OCI-LY1 (cell line): ENCODE data around the gene FHL1.

Experiments
- H2AFZ ChIP-seq: fragments of 200-600 bp; sonication (generic), shearing (Covaris generic); 2 replicates; pipeline ENCODE4 v1.6.0; 2014; ENCODE audit warnings: antibody characterized with exemption, mild to moderate bottlenecking, low read length
- H3F3A ChIP-seq: fragments of 200-600 bp; sonication (generic), shearing (Covaris generic); 2 replicates; pipeline ENCODE4 v1.6.0; 2014; ENCODE audit warnings: mild to moderate bottlenecking, antibody characterized with exemption, low read length, moderate library complexity; ENCODE audit not compliant: insufficient read depth
- H3K27ac ChIP-seq: fragments of 200-600 bp; sonication (generic); 2 replicates; pipeline ENCODE4 v1.5.1; 2014; ENCODE audit warnings: low read length, mixed run types, mild to moderate bottlenecking, low read depth; ENCODE audit not compliant: poor library complexity, severe bottlenecking
- H3K27me3 ChIP-seq: fragments of 200-600 bp; sonication (generic); 2 replicates; pipeline ENCODE4 v1.6.0; 2014; ENCODE audit warnings: antibody characterized with exemption, mild to moderate bottlenecking, low read length, moderate library complexity; ENCODE audit not compliant: insufficient read depth
- H3K36me3 ChIP-seq: fragments of 200-600 bp; sonication (generic); 2 replicates; pipeline ENCODE4 v1.6.1; 2014; ENCODE audit warnings: mild to moderate bottlenecking, antibody characterized with exemption, low read length, moderate library complexity, mixed read lengths; ENCODE audit not compliant: insufficient read depth
- H3K4me1 ChIP-seq: fragments of 200-600 bp; sonication (generic); 2 replicates; pipeline ENCODE4 v1.5.1; 2014; ENCODE audit warnings: mild to moderate bottlenecking, low read length, moderate library complexity; ENCODE audit not compliant: insufficient read depth, severe bottlenecking
- H3K4me2 ChIP-seq: fragments of 200-600 bp; sonication (generic), shearing (Covaris generic); 2 replicates; pipeline ENCODE4 v1.6.1; 2014; ENCODE audit warnings: low read length
- H3K4me3 ChIP-seq: fragments of 200-600 bp; sonication (generic); 2 replicates; pipeline ENCODE4 v1.5.1; 2014; ENCODE audit warnings: low read length, low read depth, mild to moderate bottlenecking, mixed read lengths; ENCODE audit not compliant: poor library complexity, severe bottlenecking
- H3K79me2 ChIP-seq: fragments of 200-600 bp; shearing (Covaris generic); 2 replicates; pipeline ENCODE4 v1.6.1; 2016; ENCODE audit warnings: mixed run types, low read length, mixed read lengths; ENCODE audit not compliant: insufficient read depth
- H3K9ac ChIP-seq: fragments of 200-600 bp; sonication (generic), shearing (Covaris generic); 2 replicates; pipeline ENCODE4 v1.6.1; 2014; ENCODE audit warnings: mild to moderate bottlenecking, low read length, mixed read lengths
- H3K9me2 ChIP-seq: fragments of 200-600 bp; sonication (generic), shearing (Covaris generic); 2 replicates; pipeline ENCODE4 v1.6.1; 2014; ENCODE audit warnings: low read depth, mild to moderate bottlenecking, low read length, mixed read lengths
- H3K9me3 ChIP-seq: fragments of 200-600 bp; shearing (Covaris generic); 2 replicates; pipeline ENCODE4 v1.6.1; 2014; ENCODE audit warnings: low read length, mixed read lengths
- H4K20me1 ChIP-seq: fragments of 200-600 bp; sonication (generic), shearing (Covaris generic); 2 replicates; pipeline ENCODE4 v1.6.0; 2016; ENCODE audit warnings: mild to moderate bottlenecking, low read length; ENCODE audit not compliant: insufficient read depth
- EZH2 ChIP-seq: fragments of 200-600 bp; sonication (generic), shearing (Covaris generic); IDR thresholded peaks from 2 replicates; pipeline ENCODE4 v1.8.0; 2017; ENCODE audit warnings: borderline replicate concordance, mixed run types, mild to moderate bottlenecking, antibody characterized with exemption, low read length, moderate library complexity, mixed read lengths
- TF ChIP-seq, protein P1 (sequence below): fragments of 200-600 bp; sonication (generic), shearing (Covaris generic); IDR thresholded peaks from 2 replicates; pipeline ENCODE4 v1.5.1; 2017; ENCODE audit warnings: mild to moderate bottlenecking, antibody characterized with exemption, low read length, moderate library complexity, mixed read lengths

The FHL1 gene

DNA sequence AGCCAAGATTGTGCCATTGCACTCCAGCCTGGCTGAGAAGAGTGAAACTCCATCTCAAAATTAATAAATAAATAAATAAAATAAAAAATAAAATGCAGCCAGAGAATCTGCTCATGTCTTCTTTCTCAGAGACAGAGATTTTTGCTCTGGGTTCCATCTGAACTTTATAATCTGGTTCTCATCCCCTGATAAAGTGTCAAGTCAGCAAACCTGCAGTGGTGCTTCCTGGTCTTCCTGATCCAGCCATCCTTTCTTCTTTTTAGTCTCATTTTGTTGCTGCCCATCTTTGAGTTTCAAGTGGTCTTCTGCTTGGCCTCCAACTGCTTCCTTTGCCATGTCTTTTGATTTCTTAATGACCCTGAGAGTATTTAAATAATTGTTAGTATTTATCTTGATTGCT is 79.7 kb downstream of the FHL1 start:
- no peak overlapping the region for H2AFZ ChIP-seq
- H3K4me2 ChIP-seq: no peak overlapping the region
- H3K79me2 ChIP-seq: no peaks in the 10 kb centered on the region
- H3K9me2 ChIP-seq: no peaks in the 10 kb centered on the region
- H3K4me1 ChIP-seq: peaks cover 12% of the 10 kb centered on the region
- peaks cover 73% of the 10 kb centered on the region for H3K36me3 ChIP-seq
- no peak overlapping the region for H3K27ac ChIP-seq
- H3K9ac ChIP-seq: no peak overlapping the region
- TF ChIP-seq, protein P1, sequence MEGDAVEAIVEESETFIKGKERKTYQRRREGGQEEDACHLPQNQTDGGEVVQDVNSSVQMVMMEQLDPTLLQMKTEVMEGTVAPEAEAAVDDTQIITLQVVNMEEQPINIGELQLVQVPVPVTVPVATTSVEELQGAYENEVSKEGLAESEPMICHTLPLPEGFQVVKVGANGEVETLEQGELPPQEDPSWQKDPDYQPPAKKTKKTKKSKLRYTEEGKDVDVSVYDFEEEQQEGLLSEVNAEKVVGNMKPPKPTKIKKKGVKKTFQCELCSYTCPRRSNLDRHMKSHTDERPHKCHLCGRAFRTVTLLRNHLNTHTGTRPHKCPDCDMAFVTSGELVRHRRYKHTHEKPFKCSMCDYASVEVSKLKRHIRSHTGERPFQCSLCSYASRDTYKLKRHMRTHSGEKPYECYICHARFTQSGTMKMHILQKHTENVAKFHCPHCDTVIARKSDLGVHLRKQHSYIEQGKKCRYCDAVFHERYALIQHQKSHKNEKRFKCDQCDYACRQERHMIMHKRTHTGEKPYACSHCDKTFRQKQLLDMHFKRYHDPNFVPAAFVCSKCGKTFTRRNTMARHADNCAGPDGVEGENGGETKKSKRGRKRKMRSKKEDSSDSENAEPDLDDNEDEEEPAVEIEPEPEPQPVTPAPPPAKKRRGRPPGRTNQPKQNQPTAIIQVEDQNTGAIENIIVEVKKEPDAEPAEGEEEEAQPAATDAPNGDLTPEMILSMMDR: no peak
- TF ChIP-seq EZH2: no peak
- H3K4me3 ChIP-seq: no peak overlapping the region
- H3F3A ChIP-seq: no peaks in the 10 kb centered on the region
- no peaks in the 10 kb centered on the region for H3K9me3 ChIP-seq
- H4K20me1 ChIP-seq: no peaks in the 10 kb centered on the region
- no peaks in the 10 kb centered on the region for H3K27me3 ChIP-seq

DNA sequence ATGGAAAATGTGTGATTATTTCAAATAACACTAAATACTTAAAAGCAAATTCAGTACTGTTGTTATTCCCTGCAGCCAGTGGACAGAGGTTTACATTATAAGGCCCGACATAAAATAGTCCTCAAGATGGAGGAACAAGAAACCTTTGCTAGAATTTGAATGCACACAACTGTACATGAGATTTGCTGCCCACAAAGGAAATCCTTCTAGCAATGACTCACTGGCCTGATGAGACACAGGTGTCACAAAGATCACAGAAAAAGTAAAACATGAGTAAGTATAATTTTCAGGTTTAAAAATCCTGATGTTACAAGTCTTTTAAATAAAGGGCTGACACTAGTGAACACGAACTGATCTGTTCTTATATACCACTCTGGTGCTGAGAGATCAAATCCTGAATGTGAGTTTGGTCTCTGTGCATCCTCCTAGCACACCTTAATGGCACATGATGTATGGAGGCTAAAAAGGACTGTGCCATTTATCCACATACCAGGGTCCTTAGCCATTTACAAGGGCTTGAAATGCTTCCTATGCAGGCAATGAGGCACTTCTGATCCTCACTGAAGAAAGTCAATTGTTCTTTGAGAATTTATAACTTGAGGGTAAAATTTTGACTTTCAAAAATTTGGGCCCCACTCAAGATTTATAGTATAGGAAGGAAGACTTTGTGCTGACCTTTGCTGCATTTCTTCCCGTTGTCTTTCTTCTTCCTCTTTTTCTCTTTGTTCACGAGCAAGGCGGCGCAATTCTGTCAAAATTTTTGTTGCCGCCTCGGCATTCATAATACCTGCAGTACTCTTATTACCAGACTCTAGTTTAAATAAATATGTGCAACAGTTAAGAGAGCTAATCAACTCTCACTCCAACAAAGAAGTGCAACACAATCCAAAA is 80.9 kb downstream of the FHL1 start:
- Histone ChIP-seq H3K9ac (no peak overlapping the region), H3K27me3 (no peaks in the 10 kb centered on the region), H3F3A (no peaks in the 10 kb centered on the region), H3K36me3 (peaks cover 63% of the 10 kb centered on the region), H3K4me2 (no peak overlapping the region), H3K27ac (peak overlapping the region; percentile 46), H3K79me2 (no peaks in the 10 kb centered on the region), H3K4me1 (peaks cover 12% of the 10 kb centered on the region), H2AFZ (no peak overlapping the region), H3K9me2 (no peaks in the 10 kb centered on the region), H4K20me1 (no peaks in the 10 kb centered on the region), H3K9me3 (no peaks in the 10 kb centered on the region), H3K4me3 (no peak overlapping the region)
- no peak for TF ChIP-seq EZH2
- TF ChIP-seq, protein P1: no peak

DNA sequence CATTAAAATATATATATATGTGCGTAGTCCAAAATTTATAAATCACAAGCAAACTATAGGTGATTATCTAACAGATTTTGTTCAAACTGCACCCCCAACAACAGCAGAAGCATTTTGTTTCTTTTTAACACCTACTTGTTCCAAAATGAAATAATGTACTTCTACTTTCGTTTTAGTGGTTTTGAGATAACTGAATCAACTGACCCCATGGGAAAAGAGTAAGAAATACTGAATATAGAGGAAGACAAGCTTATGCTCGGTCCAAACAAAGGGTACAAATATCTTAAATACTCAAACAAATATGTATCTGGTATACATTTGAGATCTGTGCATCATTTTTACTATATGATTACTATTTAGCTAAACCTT is 81.5 kb downstream of the FHL1 start:
- H3F3A ChIP-seq: no peaks in the 10 kb centered on the region
- no peaks in the 10 kb centered on the region for H3K27me3 ChIP-seq
- no peaks in the 10 kb centered on the region for H3K9me2 ChIP-seq
- peaks cover 62% of the 10 kb centered on the region for H3K36me3 ChIP-seq
- no peaks in the 10 kb centered on the region for H3K9me3 ChIP-seq
- no peak overlapping the region for H3K27ac ChIP-seq
- H4K20me1 ChIP-seq: no peaks in the 10 kb centered on the region
- no peak overlapping the region for H3K9ac ChIP-seq
- H3K4me1 ChIP-seq: peaks cover 12% of the 10 kb centered on the region
- H3K4me3 ChIP-seq: no peak overlapping the region
- H2AFZ ChIP-seq: no peak overlapping the region
- H3K79me2 ChIP-seq: no peaks in the 10 kb centered on the region
- no peak overlapping the region for H3K4me2 ChIP-seq
- TF ChIP-seq, protein P1: no peak
- TF ChIP-seq EZH2: no peak
